RWPE2 (cell line): ENCODE data around the gene PCCA.

Source experiments
- ATAC-seq: fragments of 200-7000 bp; cut with Tn5 transposase; 3 replicates; pipeline ENCODE4 v1.9.1; 2021; ENCODE audit warnings: low read depth
- DNase-seq: peaks from one replicate; pipeline ENCODE4 v3.0.0-alpha.2; 2020; ENCODE audit warnings: low spot score
- H3K27ac ChIP-seq: fragments of 450-650 bp; 2 replicates; pipeline ENCODE4 v1.5.1; 2017; ENCODE audit warnings: mild to moderate bottlenecking; ENCODE audit not compliant: poor library complexity, severe bottlenecking
- H3K27me3 ChIP-seq: fragments of 250-450 bp; sonication (Bioruptor Pico); 2 replicates; pipeline ENCODE4 v1.5.1; 2021; ENCODE audit warnings: mild to moderate bottlenecking, moderate library complexity; ENCODE audit not compliant: insufficient read depth, poor library complexity, severe bottlenecking
- H3K36me3 ChIP-seq: fragments of 250-450 bp; sonication (Bioruptor Pico); 2 replicates; pipeline ENCODE4 v1.5.1; 2020; ENCODE audit warnings: low read depth, mild to moderate bottlenecking, moderate library complexity
- H3K4me1 ChIP-seq: fragments of 250-450 bp; sonication (Bioruptor Pico); 2 replicates; pipeline ENCODE4 v1.5.1; 2021; ENCODE audit warnings: mild to moderate bottlenecking, moderate library complexity; ENCODE audit not compliant: insufficient read depth, poor library complexity, severe bottlenecking
- H3K4me3 ChIP-seq: fragments of 250-450 bp; sonication (Bioruptor Pico); 2 replicates; pipeline ENCODE4 v1.5.1; 2021; ENCODE audit warnings: mild to moderate bottlenecking, moderate library complexity; ENCODE audit not compliant: severe bottlenecking
- H3K9me3 ChIP-seq: fragments of 250-450 bp; sonication (Bioruptor Pico); 2 replicates; pipeline ENCODE4 v1.5.1; 2021; ENCODE audit warnings: mild to moderate bottlenecking, moderate library complexity; ENCODE audit not compliant: severe bottlenecking
- CTCF ChIP-seq: fragments of 450-650 bp; IDR thresholded peaks from one replicate; pipeline ENCODE4 v1.5.1; 2017; ENCODE audit warnings: mild to moderate bottlenecking, moderate library complexity; ENCODE audit not compliant: poor library complexity, severe bottlenecking

PCCA gene

GRCh38 chr13:100559886-100560285 is 471.0 kb downstream of the PCCA start:
- Histone ChIP-seq H3K4me3 (no peak overlapping the region), H3K4me1 (no peaks in the 10 kb centered on the region), H3K27ac (no peak overlapping the region), H3K9me3 (no peaks in the 10 kb centered on the region), H3K27me3 (no peaks in the 10 kb centered on the region), H3K36me3 (no peaks in the 10 kb centered on the region)
- DNase-seq = no peak
- ATAC-seq = no peak
- TF ChIP-seq CTCF = no peak

- Histone ChIP-seq H3K9me3 (no peaks in the 10 kb centered on the region), H3K4me1 (no peaks in the 10 kb centered on the region), H3K27me3 (no peaks in the 10 kb centered on the region), H3K27ac (no peak overlapping the region), H3K36me3 (no peaks in the 10 kb centered on the region), H3K4me3 (no peak overlapping the region)
- ATAC-seq (no peak), DNase-seq (no peak)
- TF ChIP-seq CTCF = no peak
Observed at GRCh38 chr13:100560498-100561157, 471.7 kb downstream of the PCCA start.

GRCh38 chr13:100561158-100561499 is 472.2 kb downstream of the PCCA start:
- no peak for ATAC-seq
- no peak for TF ChIP-seq CTCF
- H3K4me1 ChIP-seq = no peaks in the 10 kb centered on the region

DNA sequence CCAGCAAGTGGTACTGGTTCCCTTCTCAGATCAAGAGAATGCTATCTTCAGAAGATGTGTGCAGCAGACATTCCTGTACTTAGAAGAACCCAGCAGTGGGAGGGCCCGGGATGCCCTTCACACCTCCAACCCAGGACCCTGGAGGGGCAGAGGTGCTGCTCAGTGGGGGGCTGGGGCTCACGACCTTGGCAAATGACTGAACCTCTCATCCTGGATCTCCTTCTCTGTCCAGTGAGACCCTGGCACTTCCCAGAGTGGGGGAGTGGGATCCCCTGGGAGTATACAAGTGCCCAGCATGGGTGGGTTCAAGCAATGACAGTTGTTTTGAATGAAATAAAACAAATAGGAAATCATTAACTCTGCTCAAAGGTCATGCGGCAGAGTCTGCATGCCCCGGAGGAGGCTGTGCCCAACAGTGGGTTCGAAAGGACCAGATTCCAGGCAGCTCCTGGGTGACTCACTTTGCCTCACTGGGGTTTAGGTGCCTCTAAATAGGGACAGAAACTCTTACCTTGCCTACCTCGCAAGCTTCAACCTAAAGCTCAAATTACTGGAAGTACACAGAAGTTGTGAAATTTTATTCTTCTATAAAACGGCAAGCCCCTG is 472.8 kb downstream of the PCCA start:
- TF ChIP-seq CTCF = no peak
- Histone ChIP-seq H3K4me1 (no peaks in the 10 kb centered on the region), H3K36me3 (no peaks in the 10 kb centered on the region), H3K4me3 (no peak overlapping the region), H3K27me3 (no peaks in the 10 kb centered on the region), H3K9me3 (no peaks in the 10 kb centered on the region), H3K27ac (no peak overlapping the region)
- DNase-seq (no peak), ATAC-seq (no peak)

More at GRCh38 chr13:100561158-100561499, 472.2 kb downstream of the PCCA start:
- H3K9me3 ChIP-seq = no peaks in the 10 kb centered on the region
- H3K36me3 ChIP-seq = no peaks in the 10 kb centered on the region
- H3K4me3 ChIP-seq = no peak overlapping the region
- no peak overlapping the region for H3K27ac ChIP-seq
- H3K27me3 ChIP-seq = no peaks in the 10 kb centered on the region
- DNase-seq = no peak

- H3K36me3 ChIP-seq = no peaks in the 10 kb centered on the region
- TF ChIP-seq CTCF = no peak
- no peak for ATAC-seq
Observed at GRCh38 chr13:100563779-100564178, 474.9 kb downstream of the PCCA start.

More at GRCh38 chr13:100563779-100564178, 474.9 kb downstream of the PCCA start:
- Histone ChIP-seq H3K27ac (no peak overlapping the region), H3K4me1 (no peaks in the 10 kb centered on the region), H3K27me3 (no peaks in the 10 kb centered on the region), H3K4me3 (no peak overlapping the region), H3K9me3 (no peaks in the 10 kb centered on the region)
- DNase-seq = no peak
